ENCODE results near the gene GADD45G. TPM values are rescaled to one million over a fixed set of nuclear protein-coding genes. Genes with fewer than 3 reads are reported as not detected.

Gene GADD45G
- polyA plus RNA-seq, 1 experiment, result 0.07 TPM

GRCh38 chr9:89633920-89634319, 29.1 kb downstream of the GADD45G start:
- no peak for TF ChIP-seq CTCF (IDR thresholded peaks at IDR 0.05; ENCODE audit: low read depth, low read length)
- peaks cover 10% of the 10 kb centered on the region for H3K27me3 ChIP-seq (ENCODE audit: control insufficient read depth, insufficient read depth, low read length)
- DNase-seq (ENCODE audit: low read depth, low spot score), result no peak
- no peak overlapping the region for H3K27ac ChIP-seq (ENCODE audit: low read depth, low read length)
- H3K9me3 ChIP-seq (ENCODE audit: control insufficient read depth, insufficient read depth, low read length), result no peaks in the 10 kb centered on the region
- CTCF ChIA-PET, result no interaction called here
- no peak overlapping the region for H3K4me3 ChIP-seq (ENCODE audit: low read depth, low read length)
- POLR2A ChIA-PET, result no interaction called here

GRCh38 chr9:89634995-89635742, 30.4 kb downstream of the GADD45G start:
- ChIA-PET CTCF (no interaction called here), POLR2A (no interaction called here)
- peaks cover 15% of the 10 kb centered on the region for H3K27me3 ChIP-seq (ENCODE audit: control insufficient read depth, insufficient read depth, low read length)
- H3K4me3 ChIP-seq (ENCODE audit: low read depth, low read length), result no peak overlapping the region
- no peak for DNase-seq (ENCODE audit: low read depth, low spot score)
- no peaks in the 10 kb centered on the region for H3K9me3 ChIP-seq (ENCODE audit: control insufficient read depth, insufficient read depth, low read length)
- TF ChIP-seq CTCF (IDR thresholded peaks at IDR 0.05; ENCODE audit: low read depth, low read length), result no peak
- H3K27ac ChIP-seq (ENCODE audit: low read depth, low read length), result no peak overlapping the region

- H3K4me3 ChIP-seq (ENCODE audit: low read depth, low read length), result no peak overlapping the region
- peaks cover 18% of the 10 kb centered on the region for H3K27me3 ChIP-seq (ENCODE audit: control insufficient read depth, insufficient read depth, low read length)
- TF ChIP-seq CTCF (IDR thresholded peaks at IDR 0.05; ENCODE audit: low read depth, low read length), result no peak
- ChIA-PET POLR2A (no interaction called here), CTCF (no interaction called here)
- no peak overlapping the region for H3K27ac ChIP-seq (ENCODE audit: low read depth, low read length)
- no peaks in the 10 kb centered on the region for H3K9me3 ChIP-seq (ENCODE audit: control insufficient read depth, insufficient read depth, low read length)
- DNase-seq (ENCODE audit: low read depth, low spot score), result no peak
These were observed 31.0 kb downstream of the GADD45G start for GRCh38 chr9:89635816-89636215.

GRCh38 chr9:89637787-89638186, 33.0 kb downstream of the GADD45G start:
- no peak overlapping the region for H3K4me3 ChIP-seq (ENCODE audit: low read depth, low read length)
- H3K27me3 ChIP-seq (ENCODE audit: control insufficient read depth, insufficient read depth, low read length), result peaks cover 10% of the 10 kb centered on the region
- ChIA-PET CTCF (interaction anchor here (0.5 kb wide), 1 partner anchor 32 kb away, joined by 3 read pairs; no protein-coding TSS in a partner anchor), POLR2A (no interaction called here)
- TF ChIP-seq CTCF (IDR thresholded peaks at IDR 0.05; ENCODE audit: low read depth, low read length), result no peak
- DNase-seq (ENCODE audit: low read depth, low spot score), result no peak
- H3K9me3 ChIP-seq (ENCODE audit: control insufficient read depth, insufficient read depth, low read length), result no peaks in the 10 kb centered on the region
- H3K27ac ChIP-seq (ENCODE audit: low read depth, low read length), result no peak overlapping the region

- CTCF ChIA-PET, result no interaction called here
- no peak overlapping the region for H3K4me3 ChIP-seq (ENCODE audit: low read depth, low read length)
- H3K9me3 ChIP-seq (ENCODE audit: control insufficient read depth, insufficient read depth, low read length), result no peaks in the 10 kb centered on the region
- H3K27me3 ChIP-seq (ENCODE audit: control insufficient read depth, insufficient read depth, low read length), result peaks cover 10% of the 10 kb centered on the region
- POLR2A ChIA-PET, result no interaction called here
- no peak for DNase-seq (ENCODE audit: low read depth, low spot score)
- no peak overlapping the region for H3K27ac ChIP-seq (ENCODE audit: low read depth, low read length)
- no peak for TF ChIP-seq CTCF (IDR thresholded peaks at IDR 0.05; ENCODE audit: low read depth, low read length)
These were observed 33.5 kb downstream of the GADD45G start for GRCh38 chr9:89638359-89638758.
